HuH-7.5 (cell line): ENCODE measurements around the gene KMT2B.
A peak's percentile ranks its signal among the peaks of the same experiment; 100 is the strongest.
"Not testable (repeated sequence)": the region's sequence is repeated elsewhere in the genome, so short reads cannot be mapped to it uniquely, and the experiment has no call there.

Experiments
- DNase-seq: peaks from one replicate; pipeline ENCODE4 v3.0.0; 2011; ENCODE audit warnings: low spot score

The KMT2B gene

DNA sequence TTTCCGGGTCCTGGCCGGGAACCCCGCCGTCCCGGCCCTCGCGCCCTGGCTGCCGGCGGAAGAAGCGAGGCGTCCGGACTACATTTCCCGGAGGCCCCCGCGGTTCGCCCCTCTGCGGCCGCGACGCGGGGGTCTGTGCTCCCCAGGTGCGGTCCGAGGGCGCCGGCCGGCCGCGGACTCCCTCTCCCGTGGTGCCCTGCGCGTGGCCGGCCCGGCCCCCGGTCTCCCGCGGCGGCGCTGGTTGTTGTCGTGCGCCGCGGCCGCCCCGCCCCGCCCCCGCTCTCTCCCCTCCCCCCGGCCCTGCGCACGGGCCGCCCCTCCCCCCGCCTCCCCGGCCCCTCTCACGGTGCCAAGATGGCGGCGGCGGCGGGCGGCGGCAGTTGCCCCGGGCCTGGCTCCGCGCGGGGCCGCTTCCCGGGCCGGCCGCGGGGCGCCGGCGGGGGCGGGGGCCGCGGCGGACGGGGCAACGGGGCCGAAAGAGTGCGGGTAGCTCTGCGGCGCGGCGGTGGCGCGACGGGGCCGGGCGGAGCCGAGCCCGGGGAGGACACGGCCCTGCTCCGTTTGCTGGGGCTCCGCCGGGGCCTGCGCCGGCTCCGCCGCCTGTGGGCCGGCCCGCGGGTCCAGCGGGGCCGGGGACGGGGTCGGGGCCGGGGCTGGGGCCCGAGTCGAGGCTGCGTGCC, at the start of gene KMT2B:
Gene KMT2B, plus strand, starts transcription at position 339 of the 680 bp plus-strand sequence. Its CDS starts 16 bp downstream, at position 355.
- DNase-seq, result peak; percentile 100

DNA sequence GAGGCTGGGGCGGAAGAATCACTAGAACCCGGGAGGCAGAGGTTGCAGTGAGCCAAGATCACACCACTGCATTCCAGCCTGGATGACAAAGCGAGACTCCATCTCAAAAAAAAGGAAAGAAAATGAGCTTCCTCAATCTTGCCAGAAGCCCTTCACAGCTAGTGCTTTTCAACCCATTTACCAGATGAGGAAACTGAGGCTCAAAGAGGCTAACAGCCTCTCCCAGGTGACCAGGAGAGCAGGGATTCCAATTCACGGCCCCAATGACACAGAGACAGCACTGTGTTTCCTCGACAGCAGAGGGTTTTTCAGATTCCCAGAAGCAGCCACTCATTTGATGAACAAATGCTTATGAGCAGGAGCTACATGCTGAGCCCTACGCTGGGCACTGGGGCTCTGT, 48.2 kb upstream of the KMT2B start:
- DNase-seq, result no peak

GRCh38 chr19:35669974-35670373, 47.8 kb upstream of the KMT2B start:
- DNase-seq, result no peak

- no peak for DNase-seq
These were observed 47.1 kb upstream of the KMT2B start for GRCh38 chr19:35670686-35671085.

DNA sequence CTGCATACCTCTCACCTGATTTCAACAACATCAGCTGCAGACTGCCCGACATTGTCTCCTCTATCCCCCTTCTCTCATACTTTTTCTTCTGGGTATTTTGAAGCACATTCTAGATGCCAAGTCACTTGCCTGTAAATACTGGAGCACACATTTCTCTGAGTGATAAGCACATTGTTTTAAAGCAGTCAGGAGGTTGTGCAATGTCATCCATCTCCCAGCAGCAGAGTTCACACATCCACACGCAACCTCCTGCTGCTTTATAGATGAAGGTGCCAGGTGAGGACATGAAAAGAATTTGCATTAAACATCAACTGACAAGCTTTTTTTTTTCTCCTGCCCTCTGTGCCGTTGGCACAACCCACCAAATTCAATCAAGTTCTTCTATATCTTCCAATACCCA, 46.0 kb upstream of the KMT2B start:
- DNase-seq, result peak; percentile 88

DNA sequence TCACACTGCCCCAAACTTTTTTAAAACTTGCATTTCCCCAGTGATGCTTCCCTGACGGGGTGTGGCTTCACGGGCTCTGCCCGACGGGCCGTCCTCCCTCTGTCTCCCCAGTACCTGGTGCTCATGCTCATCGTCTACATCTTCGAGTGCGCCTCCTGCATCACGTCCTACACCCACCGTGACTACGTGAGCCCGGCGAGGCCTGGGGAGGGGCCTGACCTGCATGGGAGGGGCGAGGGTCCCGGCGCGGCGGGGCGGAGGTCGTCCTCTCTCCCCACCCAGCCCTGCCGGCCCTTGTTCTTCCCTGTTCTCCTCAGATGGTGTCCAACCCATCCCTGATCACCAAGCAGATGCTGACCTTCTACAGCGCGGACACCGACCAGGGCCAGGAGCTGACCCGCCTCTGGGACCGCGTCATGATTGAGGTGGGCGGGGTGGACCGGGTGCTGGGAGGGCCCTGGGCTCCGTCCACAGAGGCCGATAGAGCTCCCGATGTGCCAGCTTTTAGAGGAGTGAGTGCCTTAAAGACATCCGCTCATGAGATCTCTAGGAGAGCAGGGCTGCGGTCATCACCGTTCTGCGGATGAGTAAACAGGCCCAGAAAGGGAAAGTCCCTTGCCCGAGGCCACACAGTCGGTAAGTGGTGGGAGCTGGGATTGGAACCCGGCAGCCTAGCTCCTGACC, 44.5 kb upstream of the KMT2B start:
- peak; percentile 89 for DNase-seq

- no peak for DNase-seq
These were observed 42.1 kb upstream of the KMT2B start for GRCh38 chr19:35675589-35676140.

DNA sequence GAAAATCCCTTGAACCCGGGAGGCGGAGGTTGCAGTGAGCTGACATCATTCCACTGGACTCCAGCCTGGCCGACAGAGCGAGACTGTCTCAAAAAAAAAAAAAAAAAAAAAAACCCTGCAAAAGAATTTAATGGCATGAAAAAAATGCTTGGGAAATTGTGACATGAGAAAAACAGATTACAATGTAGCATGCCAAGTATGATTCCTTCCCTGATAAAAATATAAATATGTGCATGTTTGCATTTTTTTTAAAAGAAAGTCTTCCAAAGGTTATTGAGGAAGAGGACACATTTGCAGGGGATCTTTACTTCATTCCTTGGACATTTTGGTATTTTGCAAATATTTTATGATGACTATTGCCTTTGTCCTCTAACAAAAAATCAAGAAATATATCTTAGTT, 28.0 kb upstream of the KMT2B start:
- no peak for DNase-seq

- DNase-seq, result not testable (repeated sequence)
These were observed 26.7 kb upstream of the KMT2B start for GRCh38 chr19:35691106-35691505.

GRCh38 chr19:35692010-35692409, 25.8 kb upstream of the KMT2B start:
- no peak for DNase-seq

- no peak for DNase-seq
These were observed 24.4 kb upstream of the KMT2B start for GRCh38 chr19:35693422-35693821.

DNA sequence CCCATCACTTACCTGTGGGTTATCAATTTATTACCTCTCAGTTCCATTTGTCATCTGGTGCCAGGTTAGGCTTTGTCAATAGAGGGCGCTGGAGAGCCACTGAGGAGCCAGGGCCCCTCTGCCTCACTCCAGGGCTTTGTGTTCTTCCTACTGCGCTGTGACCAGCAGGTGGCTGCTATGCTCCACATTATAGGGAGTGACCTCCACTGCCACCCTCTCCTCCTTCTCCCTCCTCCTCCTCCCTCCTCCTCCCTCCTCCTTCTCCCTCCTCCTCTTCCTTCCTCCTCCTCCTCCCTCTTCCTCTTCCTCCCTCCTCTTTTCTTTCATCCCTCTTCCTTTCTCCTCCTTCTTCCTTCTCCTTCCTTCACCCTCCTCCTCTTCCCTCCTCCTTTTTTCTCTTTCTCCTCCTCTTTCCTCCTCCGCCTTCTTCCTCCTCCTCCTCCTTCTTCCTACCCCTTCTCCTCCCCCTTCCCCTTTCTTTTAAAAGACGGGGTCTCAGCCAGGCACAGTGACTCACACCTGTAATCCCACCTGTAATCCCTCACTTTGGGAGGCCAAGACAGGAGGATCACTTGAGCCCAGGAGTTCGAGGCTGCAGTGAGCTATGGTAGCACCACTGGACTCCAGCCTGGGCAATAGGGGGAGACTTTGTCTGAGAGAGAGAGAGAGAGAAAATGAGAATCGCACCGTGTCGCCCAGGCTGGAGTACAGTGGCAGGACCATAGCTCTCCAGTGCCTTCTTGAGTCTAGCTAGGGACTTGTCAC, 23.8 kb upstream of the KMT2B start:
- peak; percentile 90 for DNase-seq

- no peak for DNase-seq
These were observed 21.8 kb upstream of the KMT2B start for GRCh38 chr19:35695895-35696422.

DNA sequence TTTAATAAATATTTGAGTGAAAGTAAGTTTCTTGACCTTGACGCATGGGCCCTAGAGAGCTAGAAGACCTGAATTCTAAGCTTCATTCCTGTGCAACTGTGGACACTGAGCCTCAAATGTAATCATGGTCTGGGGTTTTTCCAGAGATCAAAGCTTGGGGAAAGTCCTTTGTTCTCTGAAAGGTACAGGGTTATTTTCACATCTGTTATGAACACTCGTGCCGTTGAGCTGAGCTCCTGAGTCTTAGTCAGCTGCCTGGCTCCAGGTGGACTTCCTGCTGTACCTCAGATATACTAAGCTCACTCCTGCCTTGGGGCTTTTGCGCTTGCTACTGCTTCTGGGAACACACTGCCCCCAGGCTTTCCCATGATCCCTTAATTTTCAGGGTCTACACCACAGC, 21.0 kb upstream of the KMT2B start:
- no peak for DNase-seq

GRCh38 chr19:35702223-35703012, 15.4 kb upstream of the KMT2B start:
- DNase-seq, result peak; percentile 98

GRCh38 chr19:35703343-35703742, 14.5 kb upstream of the KMT2B start:
- DNase-seq, result no peak

DNA sequence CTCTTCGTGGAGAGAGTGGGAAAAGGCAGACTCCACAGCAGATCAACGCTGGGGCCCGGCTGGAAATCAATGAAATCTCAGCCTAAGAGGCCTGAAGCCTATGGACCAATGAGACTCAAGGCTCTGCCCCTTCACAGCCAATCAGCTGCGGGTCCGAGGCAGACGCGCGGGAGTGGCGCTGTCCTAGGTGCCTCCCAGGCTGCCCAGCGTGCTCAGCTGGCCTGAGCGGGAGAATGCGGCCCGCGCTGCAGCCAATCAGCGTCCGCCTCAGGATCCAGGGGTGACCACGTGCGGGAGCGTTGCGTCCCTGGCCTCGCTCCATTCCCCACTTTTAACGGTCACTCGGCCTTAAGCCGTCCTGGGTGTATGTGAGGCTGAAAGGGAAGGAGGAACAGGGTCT, 13.6 kb upstream of the KMT2B start, which contains the start of gene ZBTB32:
Gene ZBTB32, plus strand, starts transcription at position 341 of the 400 bp plus-strand sequence. CDS start 10,069 bp downstream, outside the sequence.
- DNase-seq, result no peak

DNA sequence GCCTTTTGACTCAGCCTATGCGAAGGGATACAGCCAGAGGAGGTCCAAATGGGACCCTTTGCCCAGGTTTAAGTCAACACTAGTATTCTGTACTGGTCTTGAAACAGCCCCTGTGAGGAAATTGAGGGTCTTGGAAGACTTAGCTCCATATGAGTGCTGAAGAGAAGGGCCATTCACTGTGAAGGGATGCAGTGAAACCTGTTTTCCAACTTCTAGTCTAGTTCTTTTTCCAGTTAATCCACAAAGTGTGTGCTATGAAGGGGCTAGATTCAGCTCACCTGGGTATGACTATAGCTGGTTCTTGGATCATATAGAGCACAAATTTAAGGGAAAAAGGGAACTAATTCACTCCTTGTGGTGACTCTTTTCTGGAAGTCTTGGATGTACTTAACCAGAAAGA, 9.4 kb upstream of the KMT2B start:
- no peak for DNase-seq

GRCh38 chr19:35710784-35711723, 6.7 kb upstream of the KMT2B start:
- no peak for DNase-seq
